HEK293 (cell line): Measurements from ENCODE around the gene VASP.
A peak's percentile ranks its signal among the peaks of the same experiment; 100 is the strongest.

Source experiments
- CTCF ChIA-PET: fragments of 350-600 bp; formaldehyde crosslinking; extraction: SDS; loops from one replicate; lab custom pipeline; 2021; ENCODE audit warnings: antibody characterized with exemption; lab: Yijun Ruan, JAX
- POLR2A ChIA-PET: fragments of 300-600 bp; formaldehyde crosslinking; extraction: SDS; loops from one replicate; lab custom pipeline; 2020; ENCODE audit warnings: antibody characterized with exemption, inconsistent platforms; lab: Yijun Ruan, JAX
- H3K27ac ChIP-seq: fragments of 200-500 bp; sonication (Bioruptor generic); 2 replicates; pipeline ENCODE4 v1.5.1; 2014; ENCODE audit warnings: low read depth, low read length, control low read depth, inconsistent platforms; ENCODE audit errors: extremely low read depth
- H3K36me3 ChIP-seq, 2 experiments: fragments of 200-500 bp in 1 of 2; sonication (Bioruptor generic) in 1 of 2; 1 replicate in 1 of 2; 2 replicates in 1 of 2; pipeline ENCODE4 v1.5.1; 2014 to 2017; ENCODE audit warnings: inconsistent platforms in 2 of 2, low read length in 2 of 2; ENCODE audit not compliant: control insufficient read depth in 2 of 2, insufficient read depth in 1 of 2
- H3K4me1 ChIP-seq: fragments of 200-500 bp; sonication (Bioruptor generic); 2 replicates; pipeline ENCODE4 v1.5.1; 2014; ENCODE audit warnings: mild to moderate bottlenecking, low read length, inconsistent platforms; ENCODE audit not compliant: control insufficient read depth, insufficient read depth
- H3K4me3 ChIP-seq: 2 replicates; pipeline ENCODE4 v1.5.1; 2011; ENCODE audit warnings: low read depth, mild to moderate bottlenecking, control low read depth, low read length, moderate library complexity
- H3K9me3 ChIP-seq: fragments of 200-500 bp; sonication (Bioruptor generic); 2 replicates; pipeline ENCODE4 v1.5.1; 2014; ENCODE audit warnings: low read depth, low read length, inconsistent platforms; ENCODE audit not compliant: control insufficient read depth, insufficient read depth
- FEZF1 ChIP-seq: fragments of 450-650 bp; formaldehyde crosslinking; IDR thresholded peaks from 2 replicates; pipeline ENCODE4 v1.5.1; 2016; ENCODE audit warnings: missing biosample characterization, missing genetic modification characterization
- HOXC10 ChIP-seq: sonication (generic); formaldehyde crosslinking; IDR thresholded peaks from 2 replicates; pipeline ENCODE4 v1.8.1; 2023; ENCODE audit warnings: mild to moderate bottlenecking, missing genetic modification reagents
- IKZF3 ChIP-seq: fragments of 450-650 bp; IDR thresholded peaks from 2 replicates; pipeline ENCODE4 v1.5.0; 2018; ENCODE audit warnings: missing biosample characterization, mild to moderate bottlenecking, missing genetic modification characterization, moderate library complexity
- OSR2 ChIP-seq: fragments of 450-650 bp; formaldehyde crosslinking; IDR thresholded peaks from 2 replicates; pipeline ENCODE4 v1.5.1; 2016; ENCODE audit warnings: missing biosample characterization, missing genetic modification characterization
- SP7 ChIP-seq: fragments of 450-650 bp; formaldehyde crosslinking; IDR thresholded peaks from 2 replicates; pipeline ENCODE4 v1.5.1; 2016; ENCODE audit warnings: missing biosample characterization, missing genetic modification characterization
- WT1 ChIP-seq: fragments of 450-650 bp; formaldehyde crosslinking; IDR thresholded peaks from 2 replicates; pipeline ENCODE4 v1.5.1; 2016; ENCODE audit warnings: missing biosample characterization, missing genetic modification characterization
- ZNF146 ChIP-seq: fragments of 450-650 bp; formaldehyde crosslinking; IDR thresholded peaks from 2 replicates; pipeline ENCODE4 v1.5.1; 2016; ENCODE audit warnings: missing biosample characterization, missing genetic modification characterization
- ZNF169 ChIP-seq: fragments of 450-650 bp; formaldehyde crosslinking; IDR thresholded peaks from 2 replicates; pipeline ENCODE4 v1.5.1; 2016; ENCODE audit warnings: missing biosample characterization, missing genetic modification characterization
- ZNF211 ChIP-seq: fragments of 450-650 bp; formaldehyde crosslinking; IDR thresholded peaks from 2 replicates; pipeline ENCODE4 v1.5.1; 2016; ENCODE audit warnings: low read depth, missing biosample characterization, missing genetic modification characterization
- ZNF366 ChIP-seq: fragments of 450-650 bp; formaldehyde crosslinking; conservative IDR thresholded peaks from 2 replicates; pipeline ENCODE4 v1.5.1; 2016; ENCODE audit warnings: missing biosample characterization, missing genetic modification characterization
- ZNF473 ChIP-seq: fragments of 450-650 bp; formaldehyde crosslinking; IDR thresholded peaks from 2 replicates; pipeline ENCODE4 v1.5.1; 2017; ENCODE audit warnings: missing biosample characterization, missing genetic modification characterization
- ZNF521 ChIP-seq: fragments of 450-650 bp; formaldehyde crosslinking; IDR thresholded peaks from 2 replicates; pipeline ENCODE4 v1.5.1; 2017; ENCODE audit warnings: missing biosample characterization, mild to moderate bottlenecking, missing genetic modification characterization
- ZNF658 ChIP-seq: fragments of 450-650 bp; formaldehyde crosslinking; IDR thresholded peaks from 2 replicates; pipeline ENCODE4; 2016; ENCODE audit warnings: missing biosample characterization, missing genetic modification characterization
- ZNF664 ChIP-seq: fragments of 450-650 bp; formaldehyde crosslinking; IDR thresholded peaks from 2 replicates; pipeline ENCODE4 v1.5.1; 2016; ENCODE audit warnings: missing biosample characterization, missing genetic modification characterization
- ZNF843 ChIP-seq: fragments of 450-650 bp; formaldehyde crosslinking; IDR thresholded peaks from 2 replicates; pipeline ENCODE4 v1.5.1; 2016; ENCODE audit warnings: missing biosample characterization, missing genetic modification characterization
- TF ChIP-seq, protein P1 (sequence below): fragments of 450-650 bp; formaldehyde crosslinking; IDR thresholded peaks from 2 replicates; pipeline ENCODE4 v1.5.1; 2016; ENCODE audit warnings: missing biosample characterization, missing genetic modification characterization
- TF ChIP-seq, protein P2 (sequence below): fragments of 450-650 bp; formaldehyde crosslinking; IDR thresholded peaks from 2 replicates; pipeline ENCODE4 v1.5.1; 2016; ENCODE audit warnings: missing biosample characterization, missing genetic modification characterization
- TF ChIP-seq, protein P3 (sequence below): fragments of 450-650 bp; IDR thresholded peaks from 2 replicates; pipeline ENCODE4 v1.5.1; 2018; ENCODE audit warnings: missing biosample characterization, missing genetic modification characterization
- TF ChIP-seq, protein P4 (sequence below): fragments of 450-650 bp; formaldehyde crosslinking; IDR thresholded peaks from 2 replicates; pipeline ENCODE4 v1.5.1; 2016; ENCODE audit warnings: missing biosample characterization, missing genetic modification characterization
- TF ChIP-seq, protein P5 (sequence below): fragments of 450-650 bp; formaldehyde crosslinking; IDR thresholded peaks from 2 replicates; pipeline ENCODE4 v1.5.1; 2016; ENCODE audit warnings: missing biosample characterization, missing genetic modification characterization, borderline replicate concordance

Gene VASP

DNA sequence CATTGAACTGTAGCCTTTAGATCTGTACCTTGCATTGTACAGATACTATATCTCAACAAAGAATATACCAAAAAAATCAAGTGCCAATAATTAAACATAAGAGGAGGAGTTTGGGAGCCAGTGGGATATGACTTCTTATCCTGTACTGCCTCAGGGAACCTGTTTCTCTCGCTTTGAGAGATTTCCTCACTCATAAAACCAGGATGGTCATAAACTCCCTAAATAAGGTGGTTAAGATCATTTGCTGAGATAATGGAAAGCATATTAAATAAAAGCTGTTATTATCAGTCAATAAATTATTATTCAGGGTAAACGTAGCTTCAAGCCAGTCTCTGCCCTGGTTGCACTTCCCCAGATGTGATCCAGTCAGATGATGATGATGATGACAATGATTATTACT lies 60.3 kb downstream of the VASP start:
- ChIA-PET CTCF (interaction anchor here (0.7 to 4.8 kb wide), 3 partner anchors 10 to 74 kb away, joined by 3 to 46 read pairs (median 4); no protein-coding TSS in a partner anchor), POLR2A (no interaction called here)
- Histone ChIP-seq H3K36me3 (no peaks in the 10 kb centered on the region; a peak in 1 of 3 replicates), H3K27ac (no peak overlapping the region), H3K4me3 (no peak overlapping the region), H3K9me3 (no peaks in the 10 kb centered on the region), H3K4me1 (peaks cover 7% of the 10 kb centered on the region)
- TF ChIP-seq, protein P1, sequence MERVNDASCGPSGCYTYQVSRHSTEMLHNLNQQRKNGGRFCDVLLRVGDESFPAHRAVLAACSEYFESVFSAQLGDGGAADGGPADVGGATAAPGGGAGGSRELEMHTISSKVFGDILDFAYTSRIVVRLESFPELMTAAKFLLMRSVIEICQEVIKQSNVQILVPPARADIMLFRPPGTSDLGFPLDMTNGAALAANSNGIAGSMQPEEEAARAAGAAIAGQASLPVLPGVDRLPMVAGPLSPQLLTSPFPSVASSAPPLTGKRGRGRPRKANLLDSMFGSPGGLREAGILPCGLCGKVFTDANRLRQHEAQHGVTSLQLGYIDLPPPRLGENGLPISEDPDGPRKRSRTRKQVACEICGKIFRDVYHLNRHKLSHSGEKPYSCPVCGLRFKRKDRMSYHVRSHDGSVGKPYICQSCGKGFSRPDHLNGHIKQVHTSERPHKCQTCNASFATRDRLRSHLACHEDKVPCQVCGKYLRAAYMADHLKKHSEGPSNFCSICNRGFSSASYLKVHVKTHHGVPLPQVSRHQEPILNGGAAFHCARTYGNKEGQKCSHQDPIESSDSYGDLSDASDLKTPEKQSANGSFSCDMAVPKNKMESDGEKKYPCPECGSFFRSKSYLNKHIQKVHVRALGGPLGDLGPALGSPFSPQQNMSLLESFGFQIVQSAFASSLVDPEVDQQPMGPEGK (tag by site-specific recombination) = no peak
- TF ChIP-seq ZNF843 (tag by site-specific recombination) = 0 out of 2 replicates have a peak, but pooled peaks have one; percentile 15
- TF ChIP-seq OSR2 (tag by site-specific recombination) = peak; percentile 36; the same call in 1 of the 2 replicates
- TF ChIP-seq, protein P2, sequence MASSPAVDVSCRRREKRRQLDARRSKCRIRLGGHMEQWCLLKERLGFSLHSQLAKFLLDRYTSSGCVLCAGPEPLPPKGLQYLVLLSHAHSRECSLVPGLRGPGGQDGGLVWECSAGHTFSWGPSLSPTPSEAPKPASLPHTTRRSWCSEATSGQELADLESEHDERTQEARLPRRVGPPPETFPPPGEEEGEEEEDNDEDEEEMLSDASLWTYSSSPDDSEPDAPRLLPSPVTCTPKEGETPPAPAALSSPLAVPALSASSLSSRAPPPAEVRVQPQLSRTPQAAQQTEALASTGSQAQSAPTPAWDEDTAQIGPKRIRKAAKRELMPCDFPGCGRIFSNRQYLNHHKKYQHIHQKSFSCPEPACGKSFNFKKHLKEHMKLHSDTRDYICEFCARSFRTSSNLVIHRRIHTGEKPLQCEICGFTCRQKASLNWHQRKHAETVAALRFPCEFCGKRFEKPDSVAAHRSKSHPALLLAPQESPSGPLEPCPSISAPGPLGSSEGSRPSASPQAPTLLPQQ (tag by site-specific recombination) = no peak
- TF ChIP-seq, protein P3, sequence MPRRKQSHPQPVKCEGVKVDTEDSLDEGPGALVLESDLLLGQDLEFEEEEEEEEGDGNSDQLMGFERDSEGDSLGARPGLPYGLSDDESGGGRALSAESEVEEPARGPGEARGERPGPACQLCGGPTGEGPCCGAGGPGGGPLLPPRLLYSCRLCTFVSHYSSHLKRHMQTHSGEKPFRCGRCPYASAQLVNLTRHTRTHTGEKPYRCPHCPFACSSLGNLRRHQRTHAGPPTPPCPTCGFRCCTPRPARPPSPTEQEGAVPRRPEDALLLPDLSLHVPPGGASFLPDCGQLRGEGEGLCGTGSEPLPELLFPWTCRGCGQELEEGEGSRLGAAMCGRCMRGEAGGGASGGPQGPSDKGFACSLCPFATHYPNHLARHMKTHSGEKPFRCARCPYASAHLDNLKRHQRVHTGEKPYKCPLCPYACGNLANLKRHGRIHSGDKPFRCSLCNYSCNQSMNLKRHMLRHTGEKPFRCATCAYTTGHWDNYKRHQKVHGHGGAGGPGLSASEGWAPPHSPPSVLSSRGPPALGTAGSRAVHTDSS = peak; percentile 61; the same call in 1 of the 2 replicates
- TF ChIP-seq ZNF366 (tag by site-specific recombination) = 0 out of 2 replicates have a peak, but pooled peaks have one; percentile 26
- TF ChIP-seq SP7 = peak; percentile 71
- 0 out of 2 replicates have a peak, but pooled peaks have one; percentile 21 for TF ChIP-seq FEZF1 (tag by site-specific recombination)
- TF ChIP-seq ZNF664 (tag by site-specific recombination) = peak; percentile 88
- no peak for TF ChIP-seq ZNF146 (tag by site-specific recombination)
- no peak for TF ChIP-seq ZNF169 (tag by site-specific recombination)
- TF ChIP-seq, protein P4, sequence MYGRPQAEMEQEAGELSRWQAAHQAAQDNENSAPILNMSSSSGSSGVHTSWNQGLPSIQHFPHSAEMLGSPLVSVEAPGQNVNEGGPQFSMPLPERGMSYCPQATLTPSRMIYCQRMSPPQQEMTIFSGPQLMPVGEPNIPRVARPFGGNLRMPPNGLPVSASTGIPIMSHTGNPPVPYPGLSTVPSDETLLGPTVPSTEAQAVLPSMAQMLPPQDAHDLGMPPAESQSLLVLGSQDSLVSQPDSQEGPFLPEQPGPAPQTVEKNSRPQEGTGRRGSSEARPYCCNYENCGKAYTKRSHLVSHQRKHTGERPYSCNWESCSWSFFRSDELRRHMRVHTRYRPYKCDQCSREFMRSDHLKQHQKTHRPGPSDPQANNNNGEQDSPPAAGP (tag by site-specific recombination) = no peak
- no peak for TF ChIP-seq ZNF211 (tag by site-specific recombination)
- TF ChIP-seq ZNF658 (tag by site-specific recombination) = no peak
- peak; percentile 84 for TF ChIP-seq WT1
- no peak for TF ChIP-seq IKZF3 (tag by site-specific recombination)
- no peak for TF ChIP-seq HOXC10 (CRISPR knock-in tag)
- no peak for TF ChIP-seq ZNF473 (tag by site-specific recombination)
- no peak for TF ChIP-seq ZNF521
- TF ChIP-seq, protein P5, sequence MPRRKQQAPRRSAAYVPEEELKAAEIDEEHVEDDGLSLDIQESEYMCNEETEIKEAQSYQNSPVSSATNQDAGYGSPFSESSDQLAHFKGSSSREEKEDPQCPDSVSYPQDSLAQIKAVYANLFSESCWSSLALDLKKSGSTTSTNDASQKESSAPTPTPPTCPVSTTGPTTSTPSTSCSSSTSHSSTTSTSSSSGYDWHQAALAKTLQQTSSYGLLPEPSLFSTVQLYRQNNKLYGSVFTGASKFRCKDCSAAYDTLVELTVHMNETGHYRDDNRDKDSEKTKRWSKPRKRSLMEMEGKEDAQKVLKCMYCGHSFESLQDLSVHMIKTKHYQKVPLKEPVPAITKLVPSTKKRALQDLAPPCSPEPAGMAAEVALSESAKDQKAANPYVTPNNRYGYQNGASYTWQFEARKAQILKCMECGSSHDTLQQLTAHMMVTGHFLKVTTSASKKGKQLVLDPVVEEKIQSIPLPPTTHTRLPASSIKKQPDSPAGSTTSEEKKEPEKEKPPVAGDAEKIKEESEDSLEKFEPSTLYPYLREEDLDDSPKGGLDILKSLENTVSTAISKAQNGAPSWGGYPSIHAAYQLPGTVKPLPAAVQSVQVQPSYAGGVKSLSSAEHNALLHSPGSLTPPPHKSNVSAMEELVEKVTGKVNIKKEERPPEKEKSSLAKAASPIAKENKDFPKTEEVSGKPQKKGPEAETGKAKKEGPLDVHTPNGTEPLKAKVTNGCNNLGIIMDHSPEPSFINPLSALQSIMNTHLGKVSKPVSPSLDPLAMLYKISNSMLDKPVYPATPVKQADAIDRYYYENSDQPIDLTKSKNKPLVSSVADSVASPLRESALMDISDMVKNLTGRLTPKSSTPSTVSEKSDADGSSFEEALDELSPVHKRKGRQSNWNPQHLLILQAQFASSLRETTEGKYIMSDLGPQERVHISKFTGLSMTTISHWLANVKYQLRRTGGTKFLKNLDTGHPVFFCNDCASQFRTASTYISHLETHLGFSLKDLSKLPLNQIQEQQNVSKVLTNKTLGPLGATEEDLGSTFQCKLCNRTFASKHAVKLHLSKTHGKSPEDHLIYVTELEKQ (tag by site-specific recombination) = no peak
